Measurements from ENCODE around the gene OTOG. TPM values are rescaled to one million over a fixed set of nuclear protein-coding genes. Genes with fewer than 3 reads are reported as not detected.

OTOG gene
- total RNA-seq, 1 experiment from 2014 or later, result 0.35 TPM

DNA sequence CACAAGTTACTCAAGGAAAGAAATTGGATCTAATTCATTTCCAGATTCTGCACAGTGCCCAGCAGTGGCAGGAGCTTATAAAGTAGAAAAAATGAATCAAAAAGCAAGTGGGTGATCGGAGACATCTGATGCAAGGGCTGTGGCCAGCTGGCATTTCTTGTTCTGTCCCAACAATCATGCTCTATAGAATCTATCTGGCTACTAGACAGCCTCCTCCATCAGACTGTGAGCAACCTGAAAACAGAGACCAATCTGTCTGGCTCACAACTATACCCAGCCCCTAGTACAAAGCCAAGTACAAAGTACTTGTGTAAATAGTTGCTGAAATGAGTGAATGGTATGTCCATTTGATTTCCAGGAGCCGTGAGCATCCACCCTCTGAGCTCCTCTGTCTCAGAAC lies 14.3 kb upstream of the OTOG start:
- Histone ChIP-seq H2BK12ac (ENCODE audit: insufficient read length, low read depth, low read length) (no peak overlapping the region), H3K79me2 (ENCODE audit: insufficient read depth, low read length) (no peaks in the 10 kb centered on the region), H3K27me3 (ENCODE audit: insufficient read depth, low read length) (no peaks in the 10 kb centered on the region), H3K23ac (ENCODE audit: insufficient read length, low read depth, low read length) (no peak overlapping the region), H3K9me3 (ENCODE audit: control insufficient read depth, low read depth, low read length) (no peaks in the 10 kb centered on the region), H4K5ac (ENCODE audit: insufficient read length, low read depth, low read length) (no peak overlapping the region), H2BK20ac (ENCODE audit: low read depth, low read length, poor library complexity, severe bottlenecking) (no peak overlapping the region), H3K27ac (ENCODE audit: insufficient read length, low read depth, low read length) (no peak overlapping the region), H2BK5ac (ENCODE audit: insufficient read length, low read length) (no peak overlapping the region), H3K56ac (ENCODE audit: insufficient read length, low read depth, low read length) (no peak overlapping the region), H4K91ac (ENCODE audit: insufficient read length, low read depth, low read length) (no peak overlapping the region), H3K4me2 (ENCODE audit: insufficient read depth, insufficient read length, low read length) (no peak overlapping the region), H3T11ph (ENCODE audit: low read length) (no peak overlapping the region), H3K4ac (ENCODE audit: low read depth, low read length) (no peak overlapping the region), H3K4me1 (ENCODE audit: insufficient read depth, low read length) (no peaks in the 10 kb centered on the region), H3K23me2 (ENCODE audit: insufficient read length, low read depth, low read length, poor library complexity, severe bottlenecking) (no peaks in the 10 kb centered on the region), H3K18ac (ENCODE audit: insufficient read length, low read depth, low read length) (no peak overlapping the region), H2AK5ac (ENCODE audit: insufficient read length, low read length) (no peak overlapping the region), H4K20me1 (ENCODE audit: control insufficient read depth, insufficient read depth, insufficient read length) (no peaks in the 10 kb centered on the region), H2AFZ (ENCODE audit: low read length) (no peak overlapping the region), H2BK120ac (ENCODE audit: low read depth, low read length, poor library complexity, severe bottlenecking) (no peak overlapping the region), H3K79me1 (ENCODE audit: insufficient read depth, low read depth, low read length, poor library complexity, severe bottlenecking) (no peaks in the 10 kb centered on the region), H3K9ac (ENCODE audit: extremely low read depth, insufficient read length, low read length) (no peak overlapping the region), H2BK15ac (ENCODE audit: low read depth, low read length) (no peak overlapping the region), H3K14ac (ENCODE audit: insufficient read depth, low read length) (no peak overlapping the region), H4K8ac (replicated peaks; ENCODE audit: insufficient read length, low read depth, low read length) (no peak overlapping the region)
- Mint-ChIP-seq H3K27me3 (ENCODE audit: low read depth) (peaks cover 8% of the 10 kb centered on the region), H3K27ac (no peak overlapping the region), H3K4me1 (peaks cover 0 to 25% of the 10 kb centered on the region in 2 experiments; a peak in 2 of 4 replicates), H3K4me3 (no peak overlapping the region), H3K36me3 (ENCODE audit: insufficient read depth in 1 of 3, low read depth in 3 of 3) (no peaks in the 10 kb centered on the region), H3K9me3 (no peaks in the 10 kb centered on the region)
- TF ChIP-seq, protein P1, sequence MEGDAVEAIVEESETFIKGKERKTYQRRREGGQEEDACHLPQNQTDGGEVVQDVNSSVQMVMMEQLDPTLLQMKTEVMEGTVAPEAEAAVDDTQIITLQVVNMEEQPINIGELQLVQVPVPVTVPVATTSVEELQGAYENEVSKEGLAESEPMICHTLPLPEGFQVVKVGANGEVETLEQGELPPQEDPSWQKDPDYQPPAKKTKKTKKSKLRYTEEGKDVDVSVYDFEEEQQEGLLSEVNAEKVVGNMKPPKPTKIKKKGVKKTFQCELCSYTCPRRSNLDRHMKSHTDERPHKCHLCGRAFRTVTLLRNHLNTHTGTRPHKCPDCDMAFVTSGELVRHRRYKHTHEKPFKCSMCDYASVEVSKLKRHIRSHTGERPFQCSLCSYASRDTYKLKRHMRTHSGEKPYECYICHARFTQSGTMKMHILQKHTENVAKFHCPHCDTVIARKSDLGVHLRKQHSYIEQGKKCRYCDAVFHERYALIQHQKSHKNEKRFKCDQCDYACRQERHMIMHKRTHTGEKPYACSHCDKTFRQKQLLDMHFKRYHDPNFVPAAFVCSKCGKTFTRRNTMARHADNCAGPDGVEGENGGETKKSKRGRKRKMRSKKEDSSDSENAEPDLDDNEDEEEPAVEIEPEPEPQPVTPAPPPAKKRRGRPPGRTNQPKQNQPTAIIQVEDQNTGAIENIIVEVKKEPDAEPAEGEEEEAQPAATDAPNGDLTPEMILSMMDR (conservative IDR thresholded peaks at IDR 0.05), result no peak
- no CpG with 5 or more reads among the region's 2 CpGs for WGBS (ENCODE audit: extremely low coverage, insufficient read length, low lambda C conversion rate)
- DNase-seq, result no peak
